SK-N-SH treated with all-trans-retinoic acid at 6 μM for 48 hours (cell line): ENCODE results near the gene ATP1B1.
"Not testable (repeated sequence)": the region's sequence is repeated elsewhere in the genome, so short reads cannot be mapped to it uniquely, and the experiment has no call there.

Experiments used
- ATAC-seq: fragments of 200-7000 bp; cut with Tn5 transposase; 3 replicates; pipeline ENCODE4 v1.9.1; 2020; ENCODE audit warnings: mild to moderate bottlenecking, moderate library complexity
- ARNTL ChIP-seq: fragments of 450-650 bp; formaldehyde crosslinking; IDR thresholded peaks from 2 replicates; pipeline ENCODE4 v1.5.0; 2020; ENCODE audit warnings: low read depth, mild to moderate bottlenecking, moderate library complexity, borderline replicate concordance
- BACH2 ChIP-seq: fragments of 250-450 bp; sonication (Bioruptor Pico); IDR thresholded peaks from 2 replicates; pipeline ENCODE4 v1.9.0; 2021; ENCODE audit warnings: mild to moderate bottlenecking, borderline replicate concordance
- CREB5 ChIP-seq: fragments of 250-450 bp; sonication (Bioruptor Pico); IDR thresholded peaks from 2 replicates; pipeline ENCODE4 v1.5.1; 2020; ENCODE audit warnings: low read depth, mild to moderate bottlenecking, moderate library complexity
- CSDC2 ChIP-seq: fragments of 250-450 bp; sonication (Bioruptor Pico); IDR thresholded peaks from 2 replicates; pipeline ENCODE4 v1.5.0; 2020; ENCODE audit warnings: mild to moderate bottlenecking, moderate library complexity
- OSR1 ChIP-seq: fragments of 250-450 bp; sonication (Bioruptor Pico); IDR thresholded peaks from 2 replicates; pipeline ENCODE4 v1.8.0; 2022; ENCODE audit warnings: moderate library complexity, mild to moderate bottlenecking, inconsistent platforms
- PATZ1 ChIP-seq: fragments of 250-450 bp; sonication (Bioruptor Pico); IDR thresholded peaks from 2 replicates; pipeline ENCODE4 v1.8.0; 2020; ENCODE audit warnings: mild to moderate bottlenecking, moderate library complexity, borderline replicate concordance
- POU6F1 ChIP-seq: fragments of 250-450 bp; sonication (Bioruptor Pico); IDR thresholded peaks from 2 replicates; pipeline ENCODE4 v1.8.0; 2021; ENCODE audit warnings: low read depth, mild to moderate bottlenecking, moderate library complexity, borderline replicate concordance
- TCF4 ChIP-seq: fragments of 250-450 bp; sonication (Bioruptor Pico); IDR thresholded peaks from 2 replicates; pipeline ENCODE4 v1.8.0; 2021; ENCODE audit warnings: mild to moderate bottlenecking, moderate library complexity, borderline replicate concordance
- ZC3H10 ChIP-seq: fragments of 250-450 bp; sonication (Bioruptor Pico); IDR thresholded peaks from 2 replicates; pipeline ENCODE4 v1.5.1; 2021; ENCODE audit warnings: mild to moderate bottlenecking, moderate library complexity
- ZFP3 ChIP-seq: fragments of 250-450 bp; sonication (Bioruptor Pico); IDR thresholded peaks from 2 replicates; pipeline ENCODE4 v1.5.0; 2020; ENCODE audit warnings: mild to moderate bottlenecking, moderate library complexity
- ZNF70 ChIP-seq: fragments of 450-650 bp; formaldehyde crosslinking; IDR thresholded peaks from 2 replicates; pipeline ENCODE4 v1.5.0; 2020; ENCODE audit warnings: mild to moderate bottlenecking, moderate library complexity

Gene ATP1B1

GRCh38 chr1:169175461-169175860 is 69.0 kb downstream of the ATP1B1 start:
- TF ChIP-seq CSDC2 = no peak
- TF ChIP-seq BACH2 = no peak
- no peak for TF ChIP-seq POU6F1 (CRISPR knock-in tag)
- no peak for TF ChIP-seq PATZ1
- TF ChIP-seq ZFP3 (CRISPR knock-in tag) = no peak
- no peak for TF ChIP-seq ARNTL (CRISPR knock-in tag)
- TF ChIP-seq ZC3H10 (CRISPR knock-in tag) = no peak
- no peak for TF ChIP-seq TCF4
- no peak for TF ChIP-seq ZNF70 (CRISPR knock-in tag)
- TF ChIP-seq CREB5 (CRISPR knock-in tag) = no peak
- no peak for ATAC-seq

GRCh38 chr1:169179431-169179830 is 72.9 kb downstream of the ATP1B1 start:
- ATAC-seq = not testable (repeated sequence)

GRCh38 chr1:169180174-169180573 is 73.7 kb downstream of the ATP1B1 start:
- ATAC-seq = no peak
- TF ChIP-seq OSR1 (CRISPR knock-in tag) = no peak
